Kidney tubule cell (primary cell): ENCODE results near the gene KCNK7.

Experiments used
- DNase-seq: peaks from one replicate; pipeline ENCODE4 v3.0.0-alpha.2; 2018; ENCODE audit warnings: low spot score

Gene KCNK7

DNA sequence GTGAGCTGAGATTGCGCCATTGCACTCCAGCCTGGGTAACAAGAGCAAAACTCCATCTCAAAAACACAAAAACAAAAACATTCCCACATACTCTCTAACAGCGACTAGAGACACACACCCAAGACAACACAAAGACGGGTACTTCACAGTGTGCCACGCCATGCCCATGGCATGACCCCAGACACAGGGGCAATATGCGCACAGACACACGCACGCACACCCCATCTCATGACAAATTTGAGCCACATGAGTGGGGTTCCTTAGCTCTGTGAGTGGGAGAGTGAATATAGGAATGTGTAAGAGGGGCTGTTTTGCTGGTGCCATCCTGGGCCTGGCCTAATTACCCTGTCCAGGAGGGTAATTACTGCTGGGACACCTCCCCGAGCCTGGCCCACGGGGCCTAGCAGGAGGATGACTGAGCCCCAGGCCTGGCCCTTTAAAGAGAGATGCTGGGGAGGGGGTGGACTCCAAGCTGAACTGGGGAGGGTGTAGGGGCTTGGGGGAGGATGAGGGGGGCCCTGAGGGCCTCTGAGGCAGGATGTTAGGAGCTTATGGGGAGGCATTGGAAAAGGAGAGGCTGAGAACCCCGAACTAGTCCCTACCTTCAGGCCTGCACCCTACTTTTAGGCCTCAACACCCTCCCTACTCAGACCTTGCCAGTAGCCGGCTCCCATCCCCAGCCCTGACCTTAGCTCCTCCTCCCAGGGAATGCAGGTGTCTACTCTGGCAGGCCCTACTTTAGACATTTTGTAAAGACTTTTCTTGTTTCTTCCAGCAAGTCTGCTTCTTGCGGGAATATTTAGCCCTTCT is 38.9 kb downstream of the KCNK7 start:
- DNase-seq = peak; percentile 30

- peak; percentile 94 for DNase-seq
Measured at GRCh38 chr11:65555693-65556231, 39.8 kb downstream of the KCNK7 start.

GRCh38 chr11:65554842-65555430 is 40.7 kb downstream of the KCNK7 start:
- no peak for DNase-seq

- no peak for DNase-seq
Measured at GRCh38 chr11:65554057-65554818, 41.4 kb downstream of the KCNK7 start.

DNA sequence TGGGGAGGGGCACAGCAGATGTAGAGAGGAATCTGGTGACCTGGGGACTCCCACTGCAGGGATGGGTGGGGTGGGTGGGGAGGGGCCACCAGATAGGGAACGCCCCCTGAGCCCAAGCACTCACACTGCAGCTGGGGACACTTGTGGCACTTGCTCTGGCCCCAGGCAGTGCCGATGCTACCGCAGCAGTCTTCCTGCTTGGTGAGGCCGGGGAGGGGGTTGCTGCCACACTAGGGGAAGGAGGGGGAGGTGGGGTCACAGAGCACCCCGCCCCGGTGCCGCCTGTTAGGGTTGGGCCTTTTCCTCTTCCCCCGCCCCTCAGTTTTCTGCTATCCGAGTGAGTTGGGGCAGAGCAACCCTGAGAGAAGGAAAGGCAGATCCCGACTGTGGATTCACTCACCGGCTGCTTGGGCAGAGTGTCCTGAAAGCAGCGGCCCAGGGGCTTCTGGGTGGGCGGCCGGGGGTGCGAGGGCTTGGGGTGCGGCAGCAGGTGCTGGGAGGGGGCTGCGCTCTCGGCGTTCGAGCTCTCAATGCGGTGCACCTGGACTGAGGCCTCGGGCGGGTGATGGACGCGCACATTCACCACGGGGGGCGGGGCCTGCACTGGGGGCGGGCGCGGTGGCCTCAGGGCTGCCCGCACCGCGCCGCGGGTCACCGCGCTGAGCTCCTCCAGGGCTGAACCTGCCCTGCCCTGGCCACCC is 42.1 kb downstream of the KCNK7 start:
- DNase-seq = no peak

- DNase-seq = no peak
Measured at GRCh38 chr11:65552388-65552951, 43.1 kb downstream of the KCNK7 start.

DNA sequence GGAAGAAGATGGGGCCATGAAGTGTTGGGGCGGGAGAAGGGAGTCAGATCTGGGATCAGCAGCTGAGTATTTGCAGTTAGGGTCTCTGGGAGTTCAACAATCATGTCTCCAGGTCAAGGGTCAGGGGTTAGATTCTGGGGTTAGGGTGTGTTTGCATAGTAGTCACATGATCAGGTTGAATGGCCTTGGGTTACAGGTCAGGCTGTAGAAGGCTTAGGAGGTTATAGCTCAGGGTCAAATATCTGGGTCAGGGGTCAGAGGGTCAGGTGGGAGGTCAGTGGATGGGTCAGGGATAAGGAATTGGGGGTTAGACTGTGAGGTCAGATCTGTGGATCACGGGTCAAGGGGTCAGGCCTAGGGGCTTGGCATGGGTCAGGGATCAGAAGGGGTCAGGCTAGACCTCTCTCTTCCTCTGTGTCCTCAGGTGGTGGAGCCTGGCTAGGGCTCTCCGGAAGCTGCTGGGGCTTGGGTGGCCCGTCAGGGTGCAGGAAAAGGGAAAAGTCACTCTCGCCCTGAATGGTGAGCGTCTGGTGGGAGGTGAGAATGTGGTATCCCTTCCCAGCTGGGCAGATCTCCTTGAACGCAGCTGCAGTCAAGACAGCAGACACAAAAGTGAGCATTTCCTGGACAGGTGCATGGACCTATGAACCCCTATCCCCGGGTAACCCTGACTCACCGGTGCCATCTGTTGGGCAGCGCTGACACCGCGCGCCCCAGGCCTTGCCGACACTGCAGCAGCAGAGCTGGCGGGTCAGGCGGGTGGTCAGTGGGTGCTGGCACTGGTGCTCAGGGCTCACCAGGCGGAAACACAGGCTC is 43.8 kb downstream of the KCNK7 start:
- peak; percentile 69 for DNase-seq

GRCh38 chr11:65549096-65549495 is 46.5 kb downstream of the KCNK7 start:
- peak; percentile 73 for DNase-seq

GRCh38 chr11:65548395-65548794 is 47.2 kb downstream of the KCNK7 start:
- no peak for DNase-seq

DNA sequence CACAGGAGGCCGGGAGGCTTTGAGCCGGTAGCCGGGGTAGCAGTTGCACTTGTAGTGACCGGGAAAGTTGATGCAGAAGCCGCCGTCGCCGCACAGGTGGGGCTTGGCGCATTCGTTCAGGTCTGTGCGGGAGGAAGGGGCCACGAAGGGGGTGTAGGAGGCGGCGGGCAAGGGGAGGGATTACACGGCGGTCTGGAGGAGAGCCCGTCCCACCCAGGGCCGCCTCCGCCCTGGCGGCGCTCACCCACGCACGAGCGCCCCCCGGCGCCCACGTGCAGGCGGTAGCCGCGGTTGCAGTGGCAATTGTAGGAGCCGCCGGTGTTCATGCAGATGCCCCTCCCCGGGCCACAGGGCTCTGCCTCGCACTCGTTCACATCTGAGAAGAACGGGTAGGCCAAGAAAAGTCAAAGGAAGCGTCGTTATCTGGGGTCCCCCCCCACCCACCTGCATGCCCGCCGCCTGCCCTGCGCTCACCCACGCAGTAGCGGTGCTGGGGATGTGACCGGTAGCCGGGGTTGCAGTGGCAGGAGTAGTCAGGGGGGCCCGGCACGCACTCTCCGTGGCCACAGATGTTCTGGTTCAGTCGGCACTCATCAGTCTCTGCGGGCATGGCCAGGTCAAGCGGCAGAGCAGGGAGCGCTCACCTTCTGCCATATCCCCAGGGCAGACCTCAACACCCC is 48.0 kb downstream of the KCNK7 start:
- DNase-seq = no peak

DNA sequence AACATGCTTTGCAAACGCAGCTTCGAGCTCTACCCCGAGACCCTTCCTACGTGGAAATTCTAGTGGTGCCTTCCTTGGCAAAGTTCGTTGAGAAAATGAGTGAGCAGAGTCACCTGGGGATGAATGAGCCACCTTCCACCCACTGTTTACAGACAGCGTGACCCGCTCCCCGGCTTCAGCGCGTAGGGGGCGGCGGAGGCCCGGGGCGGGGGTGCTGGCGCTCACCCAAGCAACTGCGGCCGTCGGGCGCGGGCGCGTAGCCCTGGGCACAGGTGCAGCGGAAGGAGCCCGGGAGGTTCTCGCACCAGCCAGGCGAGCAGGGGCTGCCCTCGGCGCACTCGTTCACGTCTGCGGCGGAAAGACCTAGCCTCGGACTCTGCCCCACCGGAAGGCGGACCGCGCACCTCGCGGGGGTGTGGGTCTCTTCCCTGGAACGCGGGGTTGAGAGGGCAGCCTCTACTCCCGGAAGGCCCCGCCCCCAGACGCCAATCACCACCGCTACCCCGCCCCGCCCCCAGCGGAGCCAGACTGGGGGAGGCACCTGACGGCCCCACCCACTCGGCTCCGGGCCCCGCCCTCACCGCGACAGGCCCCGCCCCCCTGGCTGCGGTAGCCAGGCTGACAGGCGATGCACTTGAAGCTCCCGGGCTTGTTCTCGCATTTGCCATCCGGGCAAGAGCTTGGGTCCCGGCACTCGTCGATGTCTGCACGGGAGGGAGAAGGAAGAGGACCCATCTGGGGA is 49.2 kb downstream of the KCNK7 start:
- DNase-seq = peak; percentile 86

- no peak for DNase-seq
Measured at GRCh38 chr11:65545853-65546216, 49.8 kb downstream of the KCNK7 start.
